Measurements from ENCODE around the gene MOB3B.

- TF ChIP-seq EZH2 (IDR thresholded peaks at IDR 0.05; ENCODE audit: borderline replicate concordance, low read depth, low read length, poor library complexity, severe bottlenecking) (no peak), CTCF (conservative IDR thresholded peaks at IDR 0.05; ENCODE audit: low read depth, low read length) (no peak)
Measured at GRCh38 chr9:27341545-27342294, 187.9 kb downstream of the MOB3B start.
